GM21390 (cell line): Measurements from ENCODE around the gene PKDREJ.
"Not testable (repeated sequence)": the region's sequence is repeated elsewhere in the genome, so short reads cannot be mapped to it uniquely, and the experiment has no call there.

Experiments used
- ATAC-seq: cut with Tn5 transposase; IDR thresholded peaks from one replicate; pipeline ENCODE4 v1.9.1; 2021; ENCODE audit not compliant: unreplicated experiment

Gene PKDREJ

DNA sequence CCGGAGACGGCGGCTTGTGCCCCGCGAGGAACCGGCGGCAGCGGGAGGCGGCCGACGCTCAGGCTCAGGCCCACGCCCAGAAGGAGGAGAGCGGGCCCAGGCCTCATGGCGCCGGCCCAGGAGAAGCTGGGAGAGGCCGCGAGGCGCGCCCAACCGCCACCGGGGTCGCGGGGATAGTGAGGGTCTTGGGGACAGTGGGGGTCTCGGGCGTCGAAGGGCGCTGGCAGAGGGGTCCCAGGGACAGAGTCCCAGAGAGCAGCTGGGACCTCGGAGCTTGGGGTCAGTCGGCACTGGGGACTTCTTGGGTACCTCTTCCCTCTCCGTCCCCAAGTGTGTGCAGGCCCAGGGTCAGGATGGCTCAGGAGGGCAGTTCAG, at the start of gene PKDREJ:
TSS of gene PKDREJ (minus strand) at position 128 of the 375 bp plus-strand sequence. CDS start at position 107, 21 bp downstream.
- ATAC-seq = no peak

GRCh38 chr22:46312848-46313247, 49.7 kb upstream of the PKDREJ start:
- not testable (repeated sequence) for ATAC-seq

DNA sequence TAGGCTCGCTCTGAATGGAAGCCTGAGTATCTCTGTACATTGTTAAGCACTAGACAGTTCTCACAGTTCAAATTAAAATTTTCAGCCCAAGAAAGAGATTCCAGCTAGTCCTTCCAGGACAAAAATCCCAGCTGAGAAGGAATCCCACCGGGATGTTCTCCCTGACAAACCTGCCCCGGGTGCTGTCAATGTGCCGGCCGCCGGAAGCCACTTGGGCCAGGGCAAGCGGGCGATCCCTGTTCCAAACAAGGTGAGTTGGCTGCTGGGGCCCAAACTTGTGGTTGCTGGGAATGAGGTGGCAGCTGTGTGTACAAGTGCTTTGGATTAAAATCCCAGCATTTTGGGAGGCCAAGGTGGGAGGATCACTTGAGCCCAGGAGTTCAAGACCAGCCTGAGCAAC, 48.9 kb upstream of the PKDREJ start:
- no peak for ATAC-seq

DNA sequence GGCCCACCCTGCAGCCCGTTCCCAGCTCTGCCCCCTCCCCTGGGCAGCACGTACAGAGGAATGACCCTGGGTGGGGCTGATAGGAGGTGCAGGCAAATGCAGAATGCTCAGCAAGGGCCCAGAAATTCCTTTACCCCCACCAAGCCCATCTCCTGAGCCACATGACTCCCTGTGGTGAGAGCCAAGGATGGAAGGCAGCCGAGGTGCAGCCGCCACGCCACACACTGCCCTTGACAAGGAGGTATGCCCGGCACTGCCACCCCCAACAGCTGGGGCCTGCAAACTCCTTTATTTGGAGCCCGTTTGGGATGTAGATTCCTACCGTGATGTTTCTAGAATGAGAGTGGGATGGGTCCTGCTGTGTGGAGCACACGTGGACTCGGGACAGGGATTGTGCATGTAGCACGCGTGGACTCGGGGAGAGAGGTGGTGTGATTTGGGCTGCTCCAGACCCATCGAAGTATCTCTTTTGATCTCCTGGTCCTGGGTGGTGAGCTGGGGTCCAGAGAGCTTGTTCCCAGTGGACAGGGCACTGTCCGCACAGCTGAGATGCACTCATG, 46.5 kb upstream of the PKDREJ start:
- ATAC-seq = no peak

GRCh38 chr22:46308283-46308988, 45.3 kb upstream of the PKDREJ start:
- no peak for ATAC-seq

GRCh38 chr22:46303347-46303965, 40.3 kb upstream of the PKDREJ start:
- ATAC-seq = no peak

DNA sequence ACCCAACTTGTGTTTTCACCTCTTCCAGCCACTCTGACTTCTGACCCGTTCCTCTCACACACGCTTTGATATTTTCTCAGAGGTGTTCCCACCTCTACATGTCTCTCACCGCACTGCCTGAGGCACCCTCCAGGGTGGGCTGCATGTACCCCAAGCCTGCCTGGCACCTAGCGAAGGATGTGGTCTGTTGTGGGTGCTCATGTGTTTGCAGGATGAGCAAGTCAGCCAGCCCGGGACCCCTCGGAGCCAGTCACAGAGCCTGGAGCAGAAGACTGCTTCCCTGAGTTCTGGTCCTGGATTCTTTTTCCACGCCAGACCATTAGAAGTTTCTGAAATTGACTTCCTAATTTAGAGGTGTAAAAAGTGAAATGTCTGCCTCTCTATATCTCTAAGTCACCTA, 37.3 kb upstream of the PKDREJ start:
- ATAC-seq = no peak

DNA sequence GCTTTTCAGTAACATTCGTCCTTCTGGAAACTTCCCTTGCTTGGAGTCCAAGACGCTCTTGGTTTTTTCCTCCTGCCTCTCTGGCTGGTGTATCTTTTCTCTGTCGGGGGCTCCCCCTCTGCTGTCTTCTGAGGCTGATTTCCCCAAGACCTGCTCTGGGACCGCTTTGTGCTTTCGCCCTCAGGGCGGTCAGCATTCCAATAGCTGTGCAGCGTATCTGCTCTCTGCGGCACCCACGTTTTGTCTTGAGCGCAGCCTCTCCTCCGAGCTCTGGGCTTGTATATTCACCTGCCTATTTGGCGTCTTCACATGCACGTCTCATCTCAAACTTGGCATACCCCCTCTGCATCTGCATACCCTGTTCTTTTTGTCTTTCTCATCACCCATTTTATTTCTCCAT, 36.0 kb upstream of the PKDREJ start:
- ATAC-seq = no peak

GRCh38 chr22:46297151-46297812, 34.1 kb upstream of the PKDREJ start:
- peak; percentile 11 for ATAC-seq

DNA sequence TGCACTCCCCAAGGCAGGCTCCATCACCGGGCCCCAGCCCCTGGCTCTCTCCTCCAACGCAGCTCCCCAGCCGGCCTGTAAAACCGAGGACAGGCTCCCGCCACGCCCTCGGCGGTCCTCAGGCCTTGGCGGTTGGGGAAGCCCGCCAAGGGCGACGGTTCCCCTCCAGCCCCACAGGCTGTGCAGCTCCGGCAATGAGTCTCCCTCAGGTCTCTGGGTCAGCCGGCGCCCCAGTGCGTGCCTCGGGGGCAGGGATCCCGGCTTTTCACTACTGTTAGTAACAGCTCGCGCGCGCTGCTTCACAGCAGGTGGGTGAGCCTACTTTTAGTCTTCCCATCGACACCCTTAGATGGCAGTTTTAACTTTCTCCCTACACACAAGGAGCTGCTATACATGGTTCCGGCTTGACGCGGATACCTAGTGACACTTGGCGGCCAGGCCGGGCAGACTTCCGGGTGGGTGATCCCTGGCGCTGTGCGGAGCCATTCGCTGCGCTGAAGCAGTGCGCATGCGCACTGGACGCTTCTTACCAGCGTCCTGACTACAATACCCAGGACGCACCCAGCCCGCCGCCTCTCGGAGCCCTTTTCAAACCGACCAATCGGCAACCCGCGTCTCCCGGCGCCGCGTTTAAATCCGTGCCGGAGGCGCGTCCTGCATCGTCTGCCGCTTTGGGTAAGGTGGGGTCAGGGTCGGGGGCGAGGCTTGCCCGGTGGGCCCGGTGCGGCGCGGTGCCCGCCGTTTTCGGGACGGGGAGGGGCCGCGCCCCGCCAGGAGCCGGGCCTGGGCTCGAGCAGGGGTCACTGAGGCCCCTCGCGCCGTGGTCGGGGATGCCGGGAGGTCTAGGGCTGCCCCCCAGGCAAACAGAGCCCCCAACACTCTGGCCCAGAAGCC, 33.4 kb upstream of the PKDREJ start, which contains the start of gene GTSE1:
TSS of gene GTSE1 (plus strand) at position 614 of the 894 bp plus-strand sequence. CDS start 531 bp downstream, outside the sequence.
- peak; percentile 87 for ATAC-seq

- no peak for ATAC-seq
These were observed 32.3 kb upstream of the PKDREJ start for GRCh38 chr22:46295277-46295971.

DNA sequence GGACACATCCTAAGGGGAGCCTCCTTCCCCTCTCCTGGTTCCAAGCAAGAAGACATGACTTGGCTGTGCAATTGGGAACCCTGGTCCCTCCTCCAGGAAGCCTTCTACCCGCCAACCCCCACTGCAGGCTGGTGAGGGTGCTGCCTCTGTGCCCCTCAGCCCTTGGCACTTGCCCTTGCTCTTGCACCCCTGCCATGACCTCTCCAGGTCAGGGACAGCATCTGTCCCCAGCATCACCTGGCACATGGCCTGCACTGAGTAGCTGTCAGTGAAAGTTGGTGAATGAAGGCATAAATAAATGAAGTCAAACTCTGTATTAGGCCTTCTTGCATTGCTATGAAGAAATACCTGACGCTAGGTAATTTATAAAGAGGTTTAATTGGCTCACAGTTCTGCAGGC, 31.6 kb upstream of the PKDREJ start:
- ATAC-seq = no peak

DNA sequence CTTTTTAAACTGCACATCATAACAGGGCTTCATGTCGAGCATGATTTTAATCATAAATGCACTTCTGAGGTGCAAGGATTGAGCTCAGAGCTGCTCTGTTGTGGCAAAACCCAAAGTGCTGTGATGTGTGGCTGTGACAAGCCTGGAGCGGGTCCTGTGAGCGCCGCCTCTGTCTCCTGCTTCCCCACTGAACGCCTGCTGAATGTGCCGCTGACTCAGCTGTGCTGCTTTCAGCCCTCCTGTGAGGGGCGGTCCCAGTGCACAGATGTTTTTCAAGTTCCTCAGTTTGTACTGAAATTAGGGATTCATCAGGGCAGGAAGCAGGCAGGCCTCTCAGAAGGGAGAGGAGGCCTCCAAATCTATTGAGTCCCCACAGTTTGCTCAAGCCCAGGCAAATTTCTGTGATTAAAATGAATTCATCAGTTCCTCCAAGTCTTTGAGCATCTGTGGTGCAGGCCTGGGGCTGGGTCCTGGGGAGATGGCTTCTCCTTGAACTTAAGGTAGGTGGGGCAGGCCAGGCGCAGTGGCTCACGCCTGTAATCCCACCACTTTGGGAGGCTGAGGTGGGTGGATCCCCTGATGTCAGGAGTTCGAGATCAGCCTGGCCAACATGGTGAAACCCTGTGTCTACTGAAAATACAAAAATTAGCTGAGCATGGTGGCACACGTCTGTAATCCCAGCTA, 30.6 kb upstream of the PKDREJ start:
- no peak for ATAC-seq

DNA sequence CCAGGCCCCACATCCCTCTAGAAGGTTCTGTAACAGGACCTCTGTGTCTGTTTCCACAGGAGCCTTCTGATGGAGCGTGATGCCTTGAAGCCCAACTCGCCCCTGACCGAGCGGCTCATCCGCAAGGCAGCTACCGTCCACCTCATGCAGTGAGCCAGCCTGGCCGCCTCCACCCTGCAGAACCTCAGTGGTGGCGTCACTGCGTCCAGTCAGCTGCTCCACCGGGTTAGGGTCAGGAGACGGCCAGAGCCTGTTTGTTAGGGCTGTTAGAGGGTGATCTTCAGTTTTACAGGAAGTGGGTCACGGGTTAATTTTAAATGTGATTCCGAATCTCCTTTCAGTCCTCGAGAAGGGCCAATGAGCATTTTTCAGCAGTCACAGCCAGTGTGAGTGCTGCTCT, 29.6 kb upstream of the PKDREJ start:
- no peak for ATAC-seq

DNA sequence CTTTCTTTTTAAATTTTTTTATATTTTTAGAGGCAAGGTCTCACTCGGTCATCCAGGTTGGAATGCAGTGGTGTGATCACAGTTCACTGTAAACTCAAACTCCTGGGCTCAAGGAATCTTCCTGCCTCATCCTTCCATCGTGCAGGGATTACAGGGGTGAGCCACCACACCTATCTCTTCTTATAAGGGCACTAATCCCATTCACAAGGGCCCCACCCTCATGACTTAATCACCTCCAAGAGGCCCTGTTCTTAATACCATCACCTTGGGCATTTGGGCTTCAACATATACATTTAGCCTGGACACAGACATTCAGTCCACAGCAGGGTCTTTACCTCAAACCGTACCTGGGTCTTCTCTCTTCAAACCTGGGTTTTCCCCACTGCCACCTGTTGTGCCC, 29.0 kb upstream of the PKDREJ start:
- no peak for ATAC-seq

- no peak for ATAC-seq
These were observed 28.0 kb upstream of the PKDREJ start for GRCh38 chr22:46290843-46291785.

DNA sequence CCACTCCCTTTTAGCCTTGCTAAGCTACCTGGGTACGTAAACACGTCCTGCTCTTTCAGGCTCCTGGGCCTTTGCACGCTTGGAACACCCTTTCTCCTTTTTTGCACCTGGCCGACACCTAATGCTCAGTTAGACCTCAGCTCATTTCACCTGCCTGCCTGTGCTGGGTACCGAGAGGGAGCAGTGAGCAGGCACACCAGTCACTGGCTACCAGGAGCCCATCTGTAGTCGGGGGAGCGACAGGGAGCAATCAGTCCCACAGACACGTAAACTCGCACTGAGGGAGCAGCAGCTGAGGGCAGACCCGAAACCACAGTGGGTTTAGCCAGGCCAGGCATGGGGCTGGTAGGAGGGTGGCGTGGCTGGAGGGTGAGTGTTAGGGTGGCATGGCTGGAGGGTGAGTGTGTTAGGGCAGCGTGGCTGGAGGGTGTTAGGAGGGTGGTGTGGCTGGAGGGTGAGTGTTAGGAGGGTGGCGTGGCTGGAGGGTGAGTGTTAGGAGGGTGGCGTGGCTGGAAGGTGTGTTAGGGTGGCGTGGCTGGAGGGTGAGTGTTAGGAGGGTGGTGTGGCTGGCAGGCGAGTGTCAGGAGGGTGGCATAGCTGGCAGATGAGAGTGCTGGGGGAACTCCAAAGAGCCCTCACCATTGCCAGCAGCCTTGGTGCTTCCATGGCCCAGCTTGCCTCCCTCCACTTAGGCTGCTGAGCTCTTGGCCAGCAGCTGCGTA, 27.1 kb upstream of the PKDREJ start:
- no peak for ATAC-seq
